ENCODE measurements around the gene HTRA2. TPM values are rescaled to one million over a fixed set of nuclear protein-coding genes. Genes with fewer than 3 reads are reported as not detected.

The HTRA2 gene
- total and polyA plus RNA-seq, 2 experiments from 2014 or later, result 34.0 to 35.2 TPM

GRCh38 chr2:74555610-74556103 lies 25.9 kb downstream of the HTRA2 start:
- Histone ChIP-seq H3K27ac (no peak overlapping the region), H2AFZ (no peak overlapping the region), H3K4me3 (peak overlapping the region; percentile 97), H3K9me2 (ENCODE audit: insufficient read depth) (no peaks in the 10 kb centered on the region), H3K4me1 (ENCODE audit: insufficient read depth) (peaks cover 19% of the 10 kb centered on the region; the same call in 1 of the 2 replicates), H3K79me2 (ENCODE audit: insufficient read depth) (peaks cover 43% of the 10 kb centered on the region), H4K20me1 (ENCODE audit: insufficient read depth) (no peaks in the 10 kb centered on the region), H3K9ac (no peak overlapping the region), H3F3A (ENCODE audit: insufficient read depth) (peaks cover 12% of the 10 kb centered on the region; the same call in 1 of the 2 replicates), H3K4me2 (ENCODE audit: unreplicated experiment) (peak overlapping the region; percentile 84), H3K36me3 (ENCODE audit: low read depth) (no peaks in the 10 kb centered on the region), H3K9me3 (ENCODE audit: low read depth) (no peaks in the 10 kb centered on the region), H3K27me3 (replicated peaks; ENCODE audit: insufficient read depth) (no peaks in the 10 kb centered on the region)
- 90% methylated on average over 12 to 16 of the region's 17 CpGs for WGBS, 2 experiments (ENCODE audit: low coverage in 1 of 2, low lambda C conversion rate in 2 of 2, missing lambda C conversion rate in 2 of 2)
- DNase-seq, result no peak
- in situ Hi-C loops (cut with MboI), result no loop called here
- TF ChIP-seq EZH2 (IDR thresholded peaks at IDR 0.05; ENCODE audit: insufficient read depth, poor library complexity, severe bottlenecking), result no peak
- no peak for TF ChIP-seq EZH2phosphoT487 (IDR thresholded peaks at IDR 0.05; ENCODE audit: insufficient read depth, low read depth)

GRCh38 chr2:74556159-74556558 lies 26.4 kb downstream of the HTRA2 start:
- no peaks in the 10 kb centered on the region for H3K27me3 ChIP-seq (replicated peaks; ENCODE audit: insufficient read depth)
- H3K9me2 ChIP-seq (ENCODE audit: insufficient read depth), result no peaks in the 10 kb centered on the region
- H3K79me2 ChIP-seq (ENCODE audit: insufficient read depth), result peaks cover 38% of the 10 kb centered on the region
- no peak overlapping the region for H3K27ac ChIP-seq
- TF ChIP-seq EZH2phosphoT487 (IDR thresholded peaks at IDR 0.05; ENCODE audit: insufficient read depth, low read depth) (no peak), EZH2 (IDR thresholded peaks at IDR 0.05; ENCODE audit: insufficient read depth, poor library complexity, severe bottlenecking) (no peak)
- no peak for DNase-seq
- peaks cover 12% of the 10 kb centered on the region; the same call in 1 of the 2 replicates for H3F3A ChIP-seq (ENCODE audit: insufficient read depth)
- H4K20me1 ChIP-seq (ENCODE audit: insufficient read depth), result no peaks in the 10 kb centered on the region
- no peak overlapping the region for H2AFZ ChIP-seq
- H3K4me3 ChIP-seq, result no peak overlapping the region
- H3K4me2 ChIP-seq (ENCODE audit: unreplicated experiment), result no peak overlapping the region
- in situ Hi-C loops (cut with MboI), result no loop called here
- H3K36me3 ChIP-seq (ENCODE audit: low read depth), result no peaks in the 10 kb centered on the region
- no peaks in the 10 kb centered on the region for H3K9me3 ChIP-seq (ENCODE audit: low read depth)
- H3K4me1 ChIP-seq (ENCODE audit: insufficient read depth), result peaks cover 14% of the 10 kb centered on the region; the same call in 1 of the 2 replicates
- WGBS, 2 experiments (ENCODE audit: low coverage in 1 of 2, low lambda C conversion rate in 2 of 2, missing lambda C conversion rate in 2 of 2), result 96 to 97% methylated on average over 11 to 14 of the region's 14 CpGs
- no peak overlapping the region for H3K9ac ChIP-seq

GRCh38 chr2:74556831-74557370 lies 27.2 kb downstream of the HTRA2 start:
- Histone ChIP-seq H2AFZ (no peak overlapping the region), H3K9me3 (ENCODE audit: low read depth) (no peaks in the 10 kb centered on the region), H3K4me2 (ENCODE audit: unreplicated experiment) (no peak overlapping the region), H3K9ac (no peak overlapping the region), H3K36me3 (ENCODE audit: low read depth) (no peaks in the 10 kb centered on the region), H3K9me2 (ENCODE audit: insufficient read depth) (no peaks in the 10 kb centered on the region), H3F3A (ENCODE audit: insufficient read depth) (peaks cover 12% of the 10 kb centered on the region; the same call in 1 of the 2 replicates), H3K27me3 (replicated peaks; ENCODE audit: insufficient read depth) (no peaks in the 10 kb centered on the region), H3K79me2 (ENCODE audit: insufficient read depth) (peaks cover 31% of the 10 kb centered on the region), H3K4me1 (ENCODE audit: insufficient read depth) (peaks cover 9% of the 10 kb centered on the region; the same call in 1 of the 2 replicates), H3K4me3 (no peak overlapping the region), H4K20me1 (ENCODE audit: insufficient read depth) (no peaks in the 10 kb centered on the region), H3K27ac (no peak overlapping the region)
- DNase-seq, result no peak
- no peak for TF ChIP-seq EZH2phosphoT487 (IDR thresholded peaks at IDR 0.05; ENCODE audit: insufficient read depth, low read depth)
- TF ChIP-seq EZH2 (IDR thresholded peaks at IDR 0.05; ENCODE audit: insufficient read depth, poor library complexity, severe bottlenecking), result no peak
- 84 to 91% methylated on average over 6 of the region's 6 CpGs for WGBS, 2 experiments (ENCODE audit: low coverage in 1 of 2, low lambda C conversion rate in 2 of 2, missing lambda C conversion rate in 2 of 2)
- in situ Hi-C loops (cut with MboI), result no loop called here

GRCh38 chr2:74558284-74559230 lies 28.8 kb downstream of the HTRA2 start:
- in situ Hi-C loops (cut with MboI), result no loop called here
- Histone ChIP-seq H3K9me2 (ENCODE audit: insufficient read depth) (no peaks in the 10 kb centered on the region), H3K79me2 (ENCODE audit: insufficient read depth) (peaks cover 15% of the 10 kb centered on the region), H3K36me3 (ENCODE audit: low read depth) (no peaks in the 10 kb centered on the region), H3K9me3 (ENCODE audit: low read depth) (no peaks in the 10 kb centered on the region), H3K4me1 (ENCODE audit: insufficient read depth) (peaks cover 5% of the 10 kb centered on the region), H2AFZ (no peak overlapping the region), H3F3A (ENCODE audit: insufficient read depth) (peaks cover 9% of the 10 kb centered on the region; the same call in 1 of the 2 replicates), H3K4me3 (no peak overlapping the region), H4K20me1 (ENCODE audit: insufficient read depth) (no peaks in the 10 kb centered on the region), H3K4me2 (ENCODE audit: unreplicated experiment) (no peak overlapping the region), H3K9ac (no peak overlapping the region), H3K27ac (no peak overlapping the region), H3K27me3 (replicated peaks; ENCODE audit: insufficient read depth) (no peaks in the 10 kb centered on the region)
- WGBS, 2 experiments (ENCODE audit: low coverage in 1 of 2, low lambda C conversion rate in 2 of 2, missing lambda C conversion rate in 2 of 2), result 61 to 65% methylated on average over 7 of the region's 7 CpGs
- no peak for TF ChIP-seq EZH2 (IDR thresholded peaks at IDR 0.05; ENCODE audit: insufficient read depth, poor library complexity, severe bottlenecking)
- no peak for TF ChIP-seq EZH2phosphoT487 (IDR thresholded peaks at IDR 0.05; ENCODE audit: insufficient read depth, low read depth)
- DNase-seq, result peak; percentile 7
